IPS-18c (cell line): ENCODE results near the gene NOLC1.

Experiments
- H3K4me3 ChIP-seq: 2 replicates; pipeline ENCODE4 v1.7.0; 2013; ENCODE audit warnings: low read depth, mild to moderate bottlenecking, low read length, moderate library complexity; ENCODE audit not compliant: insufficient read depth
- H3K9me3 ChIP-seq: one replicate; pipeline ENCODE4 v1.6.1; 2013; ENCODE audit warnings: mild to moderate bottlenecking, low read length, moderate library complexity; ENCODE audit not compliant: control insufficient read depth, insufficient read depth

The NOLC1 gene

GRCh38 chr10:102151774-102152544 lies at the start of gene NOLC1:
Gene NOLC1 (plus strand): TSS chr10:102152389. CDS start chr10:102152411, 22 bp downstream.
- Histone ChIP-seq H3K4me3 (peak within 1 kb of the TSS; percentile 99), H3K9me3 (no peaks in the 10 kb centered on the region)

- Histone ChIP-seq H3K9me3 (no peaks in the 10 kb centered on the region), H3K4me3 (no peak overlapping the region)
Observed at GRCh38 chr10:102102421-102102820, 49.8 kb upstream of the NOLC1 start.

- Histone ChIP-seq H3K9me3 (no peaks in the 10 kb centered on the region), H3K4me3 (no peak overlapping the region)
Observed at GRCh38 chr10:102106998-102107397, 45.2 kb upstream of the NOLC1 start.

GRCh38 chr10:102109166-102110116 lies 42.7 kb upstream of the NOLC1 start:
- no peaks in the 10 kb centered on the region for H3K9me3 ChIP-seq
- H3K4me3 ChIP-seq, result no peak overlapping the region

- Histone ChIP-seq H3K9me3 (no peaks in the 10 kb centered on the region), H3K4me3 (no peak overlapping the region)
Observed at GRCh38 chr10:102111276-102111675, 40.9 kb upstream of the NOLC1 start.

DNA sequence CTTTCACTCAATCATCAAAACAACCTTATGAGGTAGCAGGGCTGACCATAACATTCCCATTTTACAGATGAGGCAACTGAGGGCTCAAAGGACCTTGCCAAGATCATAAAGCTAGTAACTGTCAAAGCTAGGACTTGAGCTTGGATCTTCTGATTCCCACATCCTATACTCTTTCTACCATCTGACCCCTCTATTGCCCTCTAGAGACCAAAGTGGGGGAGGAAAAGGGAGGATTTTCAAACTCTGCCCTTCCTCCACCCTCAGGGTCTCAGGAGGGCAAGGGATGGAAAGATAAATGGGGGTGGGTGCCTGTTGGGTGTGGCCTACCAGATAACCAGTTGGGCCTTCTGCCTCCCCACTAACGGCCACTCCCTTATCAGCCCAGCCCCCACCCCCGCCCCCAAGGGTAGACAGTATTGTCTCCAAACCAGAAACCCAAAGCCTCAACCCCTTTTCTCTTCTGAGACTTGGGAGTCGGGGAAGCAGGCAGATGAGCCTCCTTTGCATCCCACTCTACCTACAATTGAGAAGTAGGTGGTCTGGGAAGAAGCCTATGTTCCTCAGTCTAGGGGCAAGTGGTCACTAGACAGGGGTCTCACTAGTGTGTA lies 39.9 kb upstream of the NOLC1 start:
- Histone ChIP-seq H3K9me3 (no peaks in the 10 kb centered on the region), H3K4me3 (no peak overlapping the region)

DNA sequence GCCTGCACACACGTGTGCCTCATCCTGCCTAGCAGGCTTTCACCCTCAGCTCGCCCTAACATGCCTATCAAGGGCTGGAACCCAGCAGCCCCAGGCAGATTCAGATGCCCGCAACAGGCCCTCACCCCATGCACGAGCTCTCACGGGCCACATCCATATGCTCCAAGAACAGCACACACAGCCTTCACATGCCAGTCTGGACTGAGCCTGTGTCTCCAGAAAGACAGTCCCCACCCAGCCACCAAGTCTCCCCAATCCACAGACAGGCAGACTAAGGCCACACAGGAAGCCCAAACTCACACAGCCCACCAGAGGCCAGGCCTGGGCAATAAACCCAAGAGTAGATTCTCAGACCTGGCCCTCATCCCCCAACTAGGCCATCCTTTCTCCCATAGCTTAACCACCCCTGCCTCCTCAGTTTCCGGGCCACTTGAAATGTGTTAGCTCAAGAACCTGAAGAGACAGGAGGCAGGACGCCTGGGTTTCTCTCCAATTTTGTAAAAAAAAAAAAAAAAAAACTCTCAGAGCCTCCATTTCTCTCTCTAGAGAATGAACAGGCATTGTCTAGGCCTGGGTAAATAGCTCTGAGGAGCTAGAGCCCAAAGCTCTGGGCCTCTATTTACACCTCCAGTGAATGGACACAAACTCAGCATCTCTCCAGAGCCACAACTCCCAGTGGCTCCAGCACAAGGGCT lies 38.8 kb upstream of the NOLC1 start:
- H3K4me3 ChIP-seq, result peak overlapping the region; percentile 76
- no peaks in the 10 kb centered on the region for H3K9me3 ChIP-seq

GRCh38 chr10:102113956-102114857 lies 38.0 kb upstream of the NOLC1 start:
- peak overlapping the region; percentile 76 for H3K4me3 ChIP-seq

GRCh38 chr10:102114861-102115618 lies 37.1 kb upstream of the NOLC1 start:
- H3K9me3 ChIP-seq, result no peaks in the 10 kb centered on the region
- peak overlapping the region; percentile 76 for H3K4me3 ChIP-seq

More at GRCh38 chr10:102113956-102114857, 38.0 kb upstream of the NOLC1 start:
- no peaks in the 10 kb centered on the region for H3K9me3 ChIP-seq

DNA sequence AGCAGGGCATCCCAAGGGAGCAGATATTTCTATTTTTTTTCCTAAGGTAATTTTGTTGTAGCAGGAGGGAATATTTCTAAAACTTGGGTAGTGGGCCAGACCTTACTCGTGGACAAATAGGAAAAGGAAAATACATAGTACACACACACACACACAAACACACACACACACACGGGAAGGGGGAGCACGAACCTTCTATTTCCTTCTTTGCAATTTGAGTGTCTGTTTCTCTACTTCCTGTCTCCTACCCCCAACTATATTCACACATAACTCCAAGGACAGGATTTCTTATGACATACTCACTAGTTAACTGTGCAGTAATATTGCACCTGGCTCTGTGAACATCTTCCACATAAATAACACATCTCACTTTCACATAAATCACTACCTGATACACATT lies 36.4 kb upstream of the NOLC1 start:
- Histone ChIP-seq H3K4me3 (no peak overlapping the region), H3K9me3 (no peaks in the 10 kb centered on the region)

- H3K4me3 ChIP-seq, result peak overlapping the region; percentile 31
Observed at GRCh38 chr10:102116656-102117055, 35.5 kb upstream of the NOLC1 start.

GRCh38 chr10:102117391-102118159 lies 34.6 kb upstream of the NOLC1 start:
- no peaks in the 10 kb centered on the region for H3K9me3 ChIP-seq
- peak overlapping the region; percentile 31; the same call in 1 of the 2 replicates for H3K4me3 ChIP-seq

More at GRCh38 chr10:102116656-102117055, 35.5 kb upstream of the NOLC1 start:
- H3K9me3 ChIP-seq, result no peaks in the 10 kb centered on the region

GRCh38 chr10:102118867-102119266 lies 33.3 kb upstream of the NOLC1 start:
- Histone ChIP-seq H3K4me3 (peak overlapping the region; percentile 85), H3K9me3 (no peaks in the 10 kb centered on the region)

GRCh38 chr10:102119417-102120141 lies 32.6 kb upstream of the NOLC1 start:
- Histone ChIP-seq H3K4me3 (peak overlapping the region; percentile 85), H3K9me3 (no peaks in the 10 kb centered on the region)
